T-helper 22 cell (primary cell): ENCODE results near the gene GGT6.

Experiments
- DNase-seq: peaks from one replicate; pipeline ENCODE4 v3.0.0-alpha.2; 2020; ENCODE audit warnings: low read depth

Gene GGT6

DNA sequence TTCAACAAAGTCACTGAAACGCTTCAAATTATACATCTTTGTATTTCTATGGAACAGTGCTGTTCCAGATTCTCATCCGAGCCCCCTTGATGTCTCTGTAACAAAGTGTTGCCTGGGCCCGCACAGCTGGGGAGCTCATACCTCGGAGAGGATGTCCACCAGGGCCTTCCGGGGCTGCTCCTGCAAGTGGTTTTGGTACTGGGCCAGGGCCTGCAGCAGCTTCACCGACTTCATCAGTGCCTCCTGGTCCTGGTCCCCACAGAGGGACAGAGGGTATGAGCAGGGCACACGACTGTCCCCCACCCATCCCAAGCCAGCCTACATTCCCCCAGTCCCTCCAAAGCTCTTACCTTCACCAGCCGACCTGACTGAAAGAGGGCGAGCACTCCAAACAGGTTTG lies 6.7 kb downstream of the GGT6 start:
- DNase-seq = no peak

DNA sequence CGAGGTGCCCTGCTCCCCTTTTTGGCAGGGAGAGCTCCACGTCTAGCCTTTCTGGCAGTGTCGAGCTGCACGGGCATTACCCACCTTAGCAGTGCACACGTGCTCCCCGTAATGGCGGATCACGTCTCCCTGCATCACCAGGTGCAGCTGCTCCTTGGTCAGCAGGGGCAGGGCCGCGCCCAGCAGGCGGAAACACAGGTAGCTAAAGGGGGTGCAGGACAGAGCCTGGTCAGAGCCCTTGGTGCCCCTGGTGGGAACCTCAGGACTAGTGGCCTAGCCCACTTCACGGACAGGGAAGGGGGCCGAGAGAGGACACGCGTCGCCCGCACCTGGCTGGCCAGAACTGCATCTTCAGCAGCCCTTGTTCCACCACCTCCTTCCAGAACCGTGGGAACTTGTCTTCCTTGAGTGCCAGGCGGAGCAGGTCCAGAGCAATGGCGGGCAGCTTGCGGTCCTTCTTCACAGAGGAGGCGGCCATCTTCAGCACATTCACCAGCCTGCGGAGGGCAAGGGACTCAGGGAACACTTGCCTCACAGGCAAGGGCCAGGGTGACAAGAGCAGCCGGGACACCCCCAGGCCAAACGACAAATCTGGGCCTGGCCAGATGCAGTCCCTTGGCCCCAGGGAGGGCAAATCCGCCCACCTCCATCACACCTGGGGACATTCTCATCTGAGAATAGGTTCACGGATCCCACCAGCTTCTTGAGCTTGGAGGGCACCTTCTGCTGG lies 8.4 kb downstream of the GGT6 start:
- no peak for DNase-seq

DNA sequence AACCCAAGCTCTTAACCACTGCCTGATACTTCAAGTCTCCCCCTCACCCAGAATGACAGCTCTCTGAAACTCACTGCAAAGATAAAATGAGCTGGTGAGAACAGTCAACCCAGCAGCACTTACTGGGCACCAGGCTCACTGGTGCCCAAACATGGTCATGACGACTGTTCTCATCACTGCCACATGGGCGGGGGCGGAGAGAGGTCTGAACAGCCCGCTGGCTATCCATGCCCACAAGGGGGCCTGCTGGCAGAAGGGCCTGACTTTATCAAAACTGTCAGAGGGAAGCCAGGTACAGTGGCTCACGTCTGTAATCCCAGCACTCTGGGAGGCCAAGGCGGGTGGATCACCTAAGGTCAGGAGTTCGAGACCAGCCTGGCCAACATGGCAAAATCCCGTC lies 9.2 kb downstream of the GGT6 start:
- DNase-seq = no peak

GRCh38 chr17:4550534-4551039 lies 9.8 kb downstream of the GGT6 start:
- DNase-seq = no peak

GRCh38 chr17:4549781-4550533 lies 10.4 kb downstream of the GGT6 start:
- no peak for DNase-seq

DNA sequence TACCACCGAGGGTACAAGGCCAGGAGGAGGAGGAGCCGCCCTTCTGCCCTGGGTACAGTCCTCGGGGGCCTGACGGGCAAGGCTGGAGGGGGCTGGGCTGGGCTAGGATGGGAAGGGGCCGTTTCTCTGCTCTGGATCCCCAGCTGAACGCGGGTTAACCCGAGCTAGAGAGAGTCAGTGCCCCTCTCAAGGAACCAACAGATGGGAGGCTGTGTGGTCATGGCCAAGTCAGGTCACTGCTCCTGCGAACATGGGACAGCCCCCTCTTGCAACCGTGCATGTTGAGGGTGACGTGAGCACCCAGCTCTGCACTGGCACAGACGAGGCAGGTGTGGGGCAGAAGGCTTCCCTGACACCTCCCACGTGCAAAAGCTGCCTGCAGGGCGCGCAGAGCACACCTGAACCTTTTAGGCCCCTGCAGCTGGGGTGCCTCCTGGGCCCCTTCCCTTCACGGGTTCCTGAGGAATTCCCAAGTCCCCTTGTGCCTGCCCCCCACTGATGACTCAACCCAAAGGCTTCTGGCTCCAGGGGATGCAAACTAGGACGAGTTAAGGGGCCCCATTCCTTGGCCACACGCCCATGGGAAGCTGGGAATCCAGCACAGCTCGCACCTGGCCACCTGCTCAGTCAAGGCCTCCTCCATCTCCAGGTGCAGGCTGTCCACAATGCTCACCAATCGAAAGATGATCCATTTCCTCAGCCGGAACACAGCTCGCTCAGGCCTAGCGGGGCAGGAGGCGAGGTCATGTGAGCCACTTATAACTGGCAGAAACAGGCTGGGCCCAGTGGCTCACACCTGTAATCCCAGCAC lies 11.5 kb downstream of the GGT6 start:
- DNase-seq = no peak

- no peak for DNase-seq
Measured at GRCh38 chr17:4548061-4548461, 12.3 kb downstream of the GGT6 start.

GRCh38 chr17:4547118-4547906 lies 13.1 kb downstream of the GGT6 start:
- no peak for DNase-seq

DNA sequence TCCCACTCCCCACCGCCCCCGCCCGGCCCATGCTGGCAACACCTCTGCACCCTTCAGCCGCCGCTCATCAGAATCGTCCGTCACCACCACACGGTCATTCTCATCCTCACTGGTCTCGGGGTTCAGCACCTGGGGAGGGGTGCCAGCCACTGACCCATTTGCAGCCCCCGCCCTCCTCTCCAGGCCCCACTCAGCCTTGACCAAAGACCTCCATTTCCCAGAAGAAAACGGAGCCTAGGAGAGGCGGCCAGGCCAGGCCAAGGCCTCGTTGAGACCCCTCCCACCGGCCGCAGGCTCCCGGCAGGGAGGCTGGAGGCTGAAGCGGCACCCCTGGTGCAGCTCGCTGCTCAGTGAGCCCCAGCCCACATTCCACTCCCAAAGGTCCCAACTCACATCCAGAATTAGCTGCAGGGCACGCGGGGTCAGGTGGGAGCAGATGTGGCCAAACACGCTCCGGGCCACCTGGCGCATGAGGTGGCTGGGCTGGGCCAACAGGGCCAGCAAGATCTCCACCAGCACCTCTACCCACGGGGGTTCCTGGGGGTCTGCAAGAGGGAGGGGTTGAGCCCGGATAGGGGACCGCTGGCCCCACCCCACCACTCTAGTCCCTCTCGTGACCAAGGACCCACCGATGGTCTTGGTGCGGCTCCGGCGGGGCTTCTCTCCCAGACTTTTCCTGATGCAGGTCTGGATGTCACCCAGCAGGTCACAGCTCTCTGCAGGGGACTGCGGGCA lies 15.0 kb downstream of the GGT6 start:
- DNase-seq = no peak

GRCh38 chr17:4544951-4545216 lies 15.5 kb downstream of the GGT6 start:
- DNase-seq = no peak

DNA sequence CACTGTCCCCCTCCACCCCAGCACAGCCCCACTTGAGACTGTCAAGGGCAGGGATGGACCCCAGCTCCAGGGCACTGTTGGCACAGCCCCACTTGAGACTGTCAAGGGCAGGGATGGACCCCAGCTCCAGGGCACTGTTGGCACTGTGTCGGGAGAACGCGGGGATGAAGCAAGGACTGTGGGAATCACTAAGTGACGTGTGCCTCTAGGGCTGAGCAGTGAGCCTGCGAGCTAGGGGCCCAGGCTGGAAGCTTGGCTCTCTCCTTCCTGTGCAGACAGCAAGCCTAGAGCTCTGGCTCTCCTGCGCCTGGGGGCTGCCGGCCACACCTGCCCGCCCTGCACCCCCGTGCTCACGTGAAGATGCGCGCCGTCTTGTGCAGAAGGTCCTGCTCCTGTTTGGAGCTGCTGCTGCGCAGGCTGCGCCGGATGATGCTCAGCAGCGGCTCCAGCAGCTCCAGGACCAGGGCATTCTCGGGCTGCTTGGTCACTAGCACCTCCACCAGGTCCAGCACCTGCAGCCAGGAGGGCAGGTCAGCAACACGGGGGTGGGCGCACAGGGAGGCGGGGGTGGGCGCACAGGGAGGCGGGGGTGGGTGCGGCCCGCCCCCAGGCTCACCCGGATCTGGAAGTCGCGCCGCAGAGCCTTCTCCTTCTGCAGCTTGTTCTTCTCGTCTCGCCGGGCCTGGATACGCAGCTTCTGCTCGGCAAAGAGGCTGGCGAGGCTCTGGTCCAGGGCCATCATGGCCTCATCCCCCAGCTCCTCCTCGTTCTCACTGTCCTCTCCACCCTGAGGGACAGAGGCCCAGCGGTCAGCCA lies 16.0 kb downstream of the GGT6 start:
- DNase-seq = no peak

DNA sequence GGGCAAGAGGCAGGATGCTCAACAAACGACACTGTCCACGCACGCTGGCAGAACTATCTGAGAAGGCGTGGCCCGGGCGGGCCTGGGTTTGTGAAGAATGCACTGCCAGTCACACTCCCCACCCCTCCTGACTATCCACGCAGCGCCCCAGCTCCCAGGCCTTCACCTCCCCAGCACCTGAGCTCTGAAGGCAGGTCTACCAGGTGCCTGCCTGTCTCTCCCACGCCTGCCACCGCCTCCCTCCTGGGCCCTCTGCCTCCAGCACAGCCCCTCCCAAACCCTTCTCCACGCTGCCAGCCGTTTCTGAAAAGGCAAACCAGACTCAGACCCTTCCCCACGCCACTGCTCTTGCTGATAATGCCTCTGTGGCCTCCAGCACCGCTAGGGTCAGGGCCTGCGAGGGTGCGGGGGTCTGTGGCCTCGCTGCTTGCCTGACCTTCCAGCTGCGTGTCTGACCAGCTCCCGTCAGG lies 16.8 kb downstream of the GGT6 start:
- DNase-seq = no peak

DNA sequence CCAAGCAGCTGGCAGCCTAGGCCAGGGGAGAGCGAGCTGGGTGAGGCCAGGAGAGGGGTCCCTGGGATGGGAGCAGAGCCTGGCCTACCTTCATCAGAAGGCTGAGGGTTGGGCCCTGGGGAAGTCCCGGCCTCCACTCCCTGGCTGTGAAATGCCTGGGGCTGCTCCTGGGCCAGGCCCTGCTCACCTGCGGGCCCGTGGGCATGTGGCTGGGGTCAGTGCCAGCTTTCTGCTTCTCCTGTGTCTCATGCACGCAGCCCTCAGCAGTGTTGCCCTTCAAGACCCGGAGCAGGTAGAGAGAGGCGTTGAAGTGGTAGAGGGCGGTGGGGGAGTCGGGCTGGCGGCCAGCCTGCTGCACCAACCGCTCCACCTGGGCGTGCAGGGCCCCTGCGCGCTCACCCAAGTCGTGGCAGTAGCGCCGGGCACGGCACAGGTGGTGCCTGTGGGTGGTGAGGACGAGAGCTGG lies 17.6 kb downstream of the GGT6 start:
- no peak for DNase-seq

DNA sequence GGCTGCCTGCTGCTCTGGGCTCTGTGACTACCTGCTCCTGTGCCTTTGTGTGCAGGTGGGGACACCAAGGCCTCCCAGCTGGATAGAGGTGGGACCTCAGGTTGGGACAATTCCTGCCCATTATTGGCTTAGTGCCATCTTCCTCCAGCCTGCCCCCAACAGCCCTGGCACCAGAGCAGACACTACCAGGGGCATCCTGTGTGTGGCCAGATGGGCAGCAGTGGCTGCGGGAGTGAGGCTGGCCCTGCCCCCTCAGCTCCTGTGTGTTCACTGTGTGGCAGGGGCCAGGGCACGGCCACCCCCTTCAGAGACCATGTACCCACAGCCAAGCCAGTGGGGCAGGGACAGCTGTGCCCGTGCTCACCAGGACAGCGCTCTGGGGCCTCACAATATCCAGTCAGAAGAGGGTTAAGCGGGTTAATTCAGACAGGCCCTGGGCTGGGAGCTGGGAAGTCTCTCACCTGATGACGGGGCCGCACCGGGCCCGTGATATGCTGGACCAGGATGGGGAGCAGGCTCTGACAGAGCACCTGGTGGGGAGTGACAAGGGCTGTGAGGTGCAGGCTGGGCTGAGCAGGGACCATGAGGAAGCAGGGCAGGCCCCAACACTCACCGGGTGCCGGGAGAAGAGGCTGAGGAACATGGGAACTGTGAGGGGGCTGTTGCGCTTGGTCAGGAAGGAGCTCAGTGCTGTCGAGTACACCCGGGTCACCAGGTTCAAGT lies 18.2 kb downstream of the GGT6 start:
- no peak for DNase-seq

DNA sequence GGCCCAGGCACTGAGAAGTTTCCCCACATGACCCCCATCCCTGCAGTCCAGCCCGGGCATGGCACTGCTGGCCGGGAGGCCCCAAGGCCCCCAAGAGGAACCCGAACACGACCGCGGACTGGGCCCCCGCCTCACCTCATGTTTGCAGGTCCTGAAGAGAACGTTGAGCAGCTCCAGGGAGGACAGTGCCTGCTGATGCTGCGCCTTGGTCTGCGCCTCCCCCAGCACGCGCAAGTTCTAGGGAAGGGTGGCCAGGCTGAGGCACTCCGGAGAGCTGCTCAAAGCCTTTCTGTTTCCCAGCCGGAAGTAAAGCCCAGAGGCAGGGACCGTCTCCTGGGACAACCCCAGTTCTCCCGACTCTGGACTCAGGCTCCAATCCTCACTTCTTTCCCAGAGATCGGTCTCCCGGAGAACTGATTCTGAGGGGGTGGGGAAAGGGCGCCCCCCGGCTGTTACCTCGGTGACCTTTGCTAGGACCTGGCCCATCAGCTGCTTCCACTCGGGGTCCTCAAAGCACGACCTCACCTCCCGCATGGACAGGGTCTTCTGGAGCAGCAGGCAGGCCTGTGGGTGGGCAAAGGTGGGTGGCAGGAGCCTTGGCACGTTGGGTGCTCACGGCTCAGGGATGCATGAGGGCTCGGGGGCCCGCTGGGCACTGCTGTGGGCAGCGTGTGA lies 18.9 kb downstream of the GGT6 start:
- DNase-seq = no peak

- no peak for DNase-seq
Measured at GRCh38 chr17:4540687-4541327, 19.6 kb downstream of the GGT6 start.

- DNase-seq = no peak
Measured at GRCh38 chr17:4540224-4540651, 20.1 kb downstream of the GGT6 start.

DNA sequence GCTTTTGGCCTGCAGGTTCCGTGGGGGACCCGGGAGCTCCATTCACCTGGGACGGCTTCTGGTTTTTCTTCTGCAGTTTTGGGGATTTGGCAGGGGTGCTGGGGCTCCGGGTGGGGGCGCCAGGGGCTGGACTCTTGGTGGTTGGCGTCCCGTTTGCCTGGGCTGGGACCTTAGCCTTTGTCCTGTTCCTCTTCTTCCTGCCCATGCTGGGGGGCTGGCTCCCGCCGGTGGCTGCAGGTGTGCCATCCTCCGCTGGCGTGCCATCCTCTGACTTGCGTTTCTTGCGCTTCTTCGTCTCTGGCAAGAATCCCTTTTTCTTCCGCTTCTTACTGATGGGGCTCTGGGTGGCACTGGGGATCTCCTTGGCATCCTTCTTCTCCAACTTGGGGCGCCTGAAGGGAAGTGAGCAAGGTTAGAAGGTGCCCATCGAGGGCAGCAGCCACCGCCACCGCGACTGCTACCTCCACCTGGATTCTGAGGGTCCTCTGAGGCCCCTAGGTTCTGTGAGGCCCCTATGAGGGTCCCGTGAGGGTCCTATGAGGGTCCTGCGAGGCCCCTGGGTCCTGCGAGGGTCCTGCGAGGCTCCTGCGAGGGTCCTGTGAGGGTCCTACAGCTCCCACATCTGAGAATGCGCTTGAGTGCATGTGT lies 20.7 kb downstream of the GGT6 start:
- DNase-seq = no peak
